H9 (cell line): ENCODE measurements around the gene MINAR1. TPM values are rescaled to one million over a fixed set of nuclear protein-coding genes. Genes with fewer than 3 reads are reported as not detected.

Experiments
- DNase-seq: peaks from one replicate; pipeline ENCODE4 v3.0.0-alpha.2; 2017
- H2AFZ ChIP-seq: one replicate; pipeline ENCODE4 v1.6.1; 2013; ENCODE audit warnings: mild to moderate bottlenecking, low read length, control low read depth, moderate library complexity
- H2AK5ac ChIP-seq: 2 replicates; pipeline ENCODE4 v1.6.1; 2013; ENCODE audit warnings: low read length, control low read depth, mixed read lengths; ENCODE audit not compliant: insufficient read length
- H2BK120ac ChIP-seq: one replicate; pipeline ENCODE4 v1.6.1; 2013; ENCODE audit warnings: low read depth, mild to moderate bottlenecking, low read length, control low read depth, inconsistent platforms; ENCODE audit not compliant: poor library complexity, severe bottlenecking
- H2BK12ac ChIP-seq: 2 replicates; pipeline ENCODE4 v1.6.1; 2013; ENCODE audit warnings: low read length, control low read depth, mixed read lengths, low read depth; ENCODE audit not compliant: insufficient read length
- H2BK15ac ChIP-seq: 2 replicates; pipeline ENCODE4 v1.6.1; 2013; ENCODE audit warnings: low read depth, low read length, control low read depth
- H2BK20ac ChIP-seq: one replicate; pipeline ENCODE4 v1.6.1; 2013; ENCODE audit warnings: low read depth, mild to moderate bottlenecking, low read length, control low read depth, inconsistent platforms; ENCODE audit not compliant: poor library complexity, severe bottlenecking
- H2BK5ac ChIP-seq: 2 replicates; pipeline ENCODE4 v1.6.1; 2013; ENCODE audit warnings: low read length, control low read depth, mixed read lengths; ENCODE audit not compliant: insufficient read length
- H3K14ac ChIP-seq: 2 replicates; pipeline ENCODE4 v1.6.1; 2013; ENCODE audit warnings: low read length, control low read depth; ENCODE audit not compliant: insufficient read depth
- H3K18ac ChIP-seq: 2 replicates; pipeline ENCODE4 v1.6.1; 2013; ENCODE audit warnings: low read depth, mild to moderate bottlenecking, mixed read lengths, low read length, control low read depth; ENCODE audit not compliant: insufficient read length
- H3K23ac ChIP-seq: 2 replicates; pipeline ENCODE4 v1.6.1; 2013; ENCODE audit warnings: low read length, control low read depth, mixed read lengths, low read depth; ENCODE audit not compliant: insufficient read length
- H3K23me2 ChIP-seq: 2 replicates; pipeline ENCODE4 v1.6.1; 2013; ENCODE audit warnings: low read depth, mild to moderate bottlenecking, mixed read lengths, low read length, control low read depth; ENCODE audit not compliant: insufficient read length, poor library complexity, severe bottlenecking
- H3K27ac ChIP-seq: 2 replicates; pipeline ENCODE4 v1.5.1; 2013; ENCODE audit warnings: low read length, control low read depth, mixed read lengths, low read depth; ENCODE audit not compliant: insufficient read length
- H3K27me3 ChIP-seq: 2 replicates; pipeline ENCODE4 v1.6.1; 2013; ENCODE audit warnings: low read length, control low read depth, inconsistent platforms; ENCODE audit not compliant: insufficient read depth
- H3K4ac ChIP-seq: 2 replicates; pipeline ENCODE4 v1.6.1; 2013; ENCODE audit warnings: low read depth, mild to moderate bottlenecking, control low read depth, inconsistent platforms, low read length, moderate library complexity
- H3K4me1 ChIP-seq: 2 replicates; pipeline ENCODE4 v1.6.1; 2013; ENCODE audit warnings: low read length, control low read depth, inconsistent platforms; ENCODE audit not compliant: insufficient read depth
- H3K4me2 ChIP-seq: 2 replicates; pipeline ENCODE4 v1.6.1; 2013; ENCODE audit warnings: low read length, control low read depth, mixed read lengths; ENCODE audit not compliant: insufficient read length, insufficient read depth
- H3K56ac ChIP-seq: 2 replicates; pipeline ENCODE4 v1.6.1; 2013; ENCODE audit warnings: low read depth, mild to moderate bottlenecking, mixed read lengths, low read length, control low read depth; ENCODE audit not compliant: insufficient read length
- H3K79me1 ChIP-seq: 2 replicates; pipeline ENCODE4 v1.6.1; 2013; ENCODE audit warnings: low read depth, mild to moderate bottlenecking, moderate library complexity, low read length, control low read depth, inconsistent platforms; ENCODE audit not compliant: insufficient read depth, poor library complexity, severe bottlenecking
- H3K79me2 ChIP-seq: 2 replicates; pipeline ENCODE4 v1.6.1; 2013; ENCODE audit warnings: low read length, control low read depth, inconsistent platforms; ENCODE audit not compliant: insufficient read depth
- H3K9ac ChIP-seq: 2 replicates; pipeline ENCODE4 v1.6.1; 2013; ENCODE audit warnings: low read length, control low read depth, mixed read lengths; ENCODE audit not compliant: insufficient read length; ENCODE audit errors: extremely low read depth
- H3K9me3 ChIP-seq: one replicate; pipeline ENCODE4 v1.6.1; 2013; ENCODE audit warnings: low read depth, low read length, inconsistent platforms; ENCODE audit not compliant: control insufficient read depth
- H3T11ph ChIP-seq: one replicate; pipeline ENCODE4 v1.6.1; 2013; ENCODE audit warnings: mild to moderate bottlenecking, low read length, control low read depth, inconsistent platforms
- H4K20me1 ChIP-seq: one replicate; pipeline ENCODE4 v1.6.1; 2013; ENCODE audit not compliant: control insufficient read depth, insufficient read length, insufficient read depth
- H4K5ac ChIP-seq: 2 replicates; pipeline ENCODE4 v1.6.1; 2013; ENCODE audit warnings: low read depth, mild to moderate bottlenecking, mixed read lengths, low read length, control low read depth; ENCODE audit not compliant: insufficient read length
- H4K8ac ChIP-seq: replicated peaks from 2 replicates; pipeline ENCODE4 v1.6.1; 2013; ENCODE audit warnings: low read length, control low read depth, mixed read lengths, low read depth; ENCODE audit not compliant: insufficient read length
- H4K91ac ChIP-seq: 2 replicates; pipeline ENCODE4 v1.6.1; 2013; ENCODE audit warnings: low read depth, mild to moderate bottlenecking, moderate library complexity, mixed read lengths, low read length, control low read depth; ENCODE audit not compliant: insufficient read length
- H3K27ac Mint-ChIP-seq, 3 experiments: 2 replicates in 2 of 3; 3 replicates in 1 of 3; pipeline ENCODE4 v1.8.0; 2020 to 2021; ENCODE audit warnings: mixed read lengths in 3 of 3, mild to moderate bottlenecking in 1 of 3, moderate library complexity in 1 of 3
- H3K27me3 Mint-ChIP-seq: 2 replicates; pipeline ENCODE4 v1.8.0; 2021; ENCODE audit warnings: low read depth, mild to moderate bottlenecking, moderate library complexity, mixed read lengths
- H3K36me3 Mint-ChIP-seq, 3 experiments: 2 replicates in 2 of 3; 3 replicates in 1 of 3; pipeline ENCODE4 v1.8.0; 2020 to 2021; ENCODE audit warnings: low read depth in 3 of 3, mixed read lengths in 3 of 3; ENCODE audit not compliant: insufficient read depth in 1 of 3
- H3K4me1 Mint-ChIP-seq, 2 experiments: 2 replicates each; pipeline ENCODE4 v1.8.0; 2020; ENCODE audit warnings: mixed read lengths in 2 of 2
- H3K4me3 Mint-ChIP-seq, 2 experiments: 2 replicates in 1 of 2; 3 replicates in 1 of 2; pipeline ENCODE4 v1.8.0; 2020 to 2021; ENCODE audit warnings: mild to moderate bottlenecking in 2 of 2, mixed read lengths in 2 of 2, moderate library complexity in 1 of 2
- H3K9me3 Mint-ChIP-seq, 2 experiments: 2 replicates in 1 of 2; 3 replicates in 1 of 2; pipeline ENCODE4 v1.8.0; 2020; ENCODE audit warnings: mild to moderate bottlenecking in 2 of 2, mixed read lengths in 2 of 2, moderate library complexity in 1 of 2
- WGBS: extraction: QIAGEN DNeasy Blood & Tissue Kit; methylation state at CpG from one replicate; pipeline ENCODE4 v1.1.7; 2013; ENCODE audit warnings: missing lambda C conversion rate, low lambda C conversion rate, mixed read lengths; ENCODE audit not compliant: insufficient read length; ENCODE audit errors: extremely low coverage; 5-methylcytosine and 5-hydroxymethylcytosine counted together
- total RNA-seq: library from RNA; stranded (reverse); gene quantifications from 2 replicates; pipeline ENCODE4 v1.2.1, GENCODE V29; 2021
- TF ChIP-seq, protein P1 (sequence below): fragments of 200-600 bp; sonication (generic); conservative IDR thresholded peaks from 3 replicates; pipeline ENCODE4 v1.8.0; 2021; ENCODE audit warnings: antibody characterized with exemption, mild to moderate bottlenecking

The MINAR1 gene
- total RNA-seq, 1 experiment from 2014 or later = 0.74 TPM

GRCh38 chr15:79401301-79401700, 30.8 kb upstream of the MINAR1 start:
- no peak overlapping the region for H3K4me3 Mint-ChIP-seq
- no peak overlapping the region for H3K9ac ChIP-seq
- no peak overlapping the region for H4K91ac ChIP-seq
- no peaks in the 10 kb centered on the region for H3K9me3 ChIP-seq
- H3K23ac ChIP-seq = no peak overlapping the region
- peaks cover 2% of the 10 kb centered on the region; the same call in 1 of the 2 replicates for H3K4me1 ChIP-seq
- no peak overlapping the region for H3T11ph ChIP-seq
- no peak overlapping the region for H3K4me2 ChIP-seq
- no peak overlapping the region for H3K27ac Mint-ChIP-seq
- no peak overlapping the region for H2AK5ac ChIP-seq
- H3K27me3 Mint-ChIP-seq = no peaks in the 10 kb centered on the region
- H2AFZ ChIP-seq = no peak overlapping the region
- H2BK15ac ChIP-seq = no peak overlapping the region
- H3K36me3 Mint-ChIP-seq = no peaks in the 10 kb centered on the region; a peak in 1 of 7 replicates
- no peak overlapping the region for H3K14ac ChIP-seq
- H4K5ac ChIP-seq = no peak overlapping the region
- no peak overlapping the region for H2BK120ac ChIP-seq
- H3K4ac ChIP-seq = no peak overlapping the region
- H4K20me1 ChIP-seq = no peaks in the 10 kb centered on the region
- no peaks in the 10 kb centered on the region for H3K9me3 Mint-ChIP-seq
- no peak overlapping the region for H2BK5ac ChIP-seq
- no CpG with 5 or more reads among the region's 3 CpGs for WGBS
- no peaks in the 10 kb centered on the region for H3K23me2 ChIP-seq
- H3K56ac ChIP-seq = no peak overlapping the region
- no peak overlapping the region for H3K18ac ChIP-seq
- H2BK12ac ChIP-seq = no peak overlapping the region
- DNase-seq = no peak
- H3K27ac ChIP-seq = no peak overlapping the region
- H4K8ac ChIP-seq = no peak overlapping the region
- no peaks in the 10 kb centered on the region for H3K79me2 ChIP-seq
- H3K79me1 ChIP-seq = no peaks in the 10 kb centered on the region
- H3K27me3 ChIP-seq = no peaks in the 10 kb centered on the region
- peaks cover 4 to 6% of the 10 kb centered on the region in 2 experiments for H3K4me1 Mint-ChIP-seq
- H2BK20ac ChIP-seq = no peak overlapping the region
- TF ChIP-seq, protein P1, sequence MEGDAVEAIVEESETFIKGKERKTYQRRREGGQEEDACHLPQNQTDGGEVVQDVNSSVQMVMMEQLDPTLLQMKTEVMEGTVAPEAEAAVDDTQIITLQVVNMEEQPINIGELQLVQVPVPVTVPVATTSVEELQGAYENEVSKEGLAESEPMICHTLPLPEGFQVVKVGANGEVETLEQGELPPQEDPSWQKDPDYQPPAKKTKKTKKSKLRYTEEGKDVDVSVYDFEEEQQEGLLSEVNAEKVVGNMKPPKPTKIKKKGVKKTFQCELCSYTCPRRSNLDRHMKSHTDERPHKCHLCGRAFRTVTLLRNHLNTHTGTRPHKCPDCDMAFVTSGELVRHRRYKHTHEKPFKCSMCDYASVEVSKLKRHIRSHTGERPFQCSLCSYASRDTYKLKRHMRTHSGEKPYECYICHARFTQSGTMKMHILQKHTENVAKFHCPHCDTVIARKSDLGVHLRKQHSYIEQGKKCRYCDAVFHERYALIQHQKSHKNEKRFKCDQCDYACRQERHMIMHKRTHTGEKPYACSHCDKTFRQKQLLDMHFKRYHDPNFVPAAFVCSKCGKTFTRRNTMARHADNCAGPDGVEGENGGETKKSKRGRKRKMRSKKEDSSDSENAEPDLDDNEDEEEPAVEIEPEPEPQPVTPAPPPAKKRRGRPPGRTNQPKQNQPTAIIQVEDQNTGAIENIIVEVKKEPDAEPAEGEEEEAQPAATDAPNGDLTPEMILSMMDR = no peak
